ENCODE measurements around the gene RFNG.

Gene RFNG

DNA sequence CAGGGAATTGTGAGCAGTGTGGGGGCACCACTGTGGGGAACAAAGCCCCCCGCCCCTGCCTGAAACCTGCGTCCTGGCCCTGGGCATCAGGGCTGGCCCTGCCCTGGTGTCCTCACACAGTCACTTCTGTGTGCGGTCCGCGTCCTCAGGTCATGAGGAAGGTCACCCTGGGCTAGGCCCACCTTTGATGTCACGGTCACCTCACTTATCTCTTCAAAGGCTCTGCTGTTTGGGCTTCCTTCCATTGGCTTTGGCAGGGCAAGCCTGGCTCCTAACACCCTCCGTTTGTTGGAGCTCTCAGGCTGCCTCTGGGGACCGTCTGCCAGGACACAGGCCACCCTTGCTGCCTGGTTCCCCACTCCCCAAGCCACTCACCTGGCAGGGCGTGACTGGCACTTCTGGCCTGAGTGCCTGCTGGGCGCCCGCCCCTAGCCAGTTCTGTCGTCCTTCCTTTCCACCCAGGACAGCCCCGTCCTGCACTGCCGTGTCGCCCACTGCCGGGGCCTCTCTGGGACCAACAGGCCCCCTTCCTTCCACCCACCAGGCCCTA, 37.8 kb downstream of the RFNG start:
- DNase-seq = no peak
- Histone ChIP-seq H3K36me3 (replicated peaks) (no peaks in the 10 kb centered on the region), H3K27ac (no peak overlapping the region), H3K4me3 (ENCODE audit: low read depth, low read length) (no peak overlapping the region), H3K27me3 (replicated peaks) (no peaks in the 10 kb centered on the region)
- in situ Hi-C loops (cut with HindIII; ENCODE audit: low pct_ligation_motif_present, low sequenced_read_pairs) = no loop called here
- TF ChIP-seq, protein P1, sequence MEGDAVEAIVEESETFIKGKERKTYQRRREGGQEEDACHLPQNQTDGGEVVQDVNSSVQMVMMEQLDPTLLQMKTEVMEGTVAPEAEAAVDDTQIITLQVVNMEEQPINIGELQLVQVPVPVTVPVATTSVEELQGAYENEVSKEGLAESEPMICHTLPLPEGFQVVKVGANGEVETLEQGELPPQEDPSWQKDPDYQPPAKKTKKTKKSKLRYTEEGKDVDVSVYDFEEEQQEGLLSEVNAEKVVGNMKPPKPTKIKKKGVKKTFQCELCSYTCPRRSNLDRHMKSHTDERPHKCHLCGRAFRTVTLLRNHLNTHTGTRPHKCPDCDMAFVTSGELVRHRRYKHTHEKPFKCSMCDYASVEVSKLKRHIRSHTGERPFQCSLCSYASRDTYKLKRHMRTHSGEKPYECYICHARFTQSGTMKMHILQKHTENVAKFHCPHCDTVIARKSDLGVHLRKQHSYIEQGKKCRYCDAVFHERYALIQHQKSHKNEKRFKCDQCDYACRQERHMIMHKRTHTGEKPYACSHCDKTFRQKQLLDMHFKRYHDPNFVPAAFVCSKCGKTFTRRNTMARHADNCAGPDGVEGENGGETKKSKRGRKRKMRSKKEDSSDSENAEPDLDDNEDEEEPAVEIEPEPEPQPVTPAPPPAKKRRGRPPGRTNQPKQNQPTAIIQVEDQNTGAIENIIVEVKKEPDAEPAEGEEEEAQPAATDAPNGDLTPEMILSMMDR (IDR thresholded peaks at IDR 0.05; ENCODE audit: low read depth, low read length, missing control alignments) = no peak

DNA sequence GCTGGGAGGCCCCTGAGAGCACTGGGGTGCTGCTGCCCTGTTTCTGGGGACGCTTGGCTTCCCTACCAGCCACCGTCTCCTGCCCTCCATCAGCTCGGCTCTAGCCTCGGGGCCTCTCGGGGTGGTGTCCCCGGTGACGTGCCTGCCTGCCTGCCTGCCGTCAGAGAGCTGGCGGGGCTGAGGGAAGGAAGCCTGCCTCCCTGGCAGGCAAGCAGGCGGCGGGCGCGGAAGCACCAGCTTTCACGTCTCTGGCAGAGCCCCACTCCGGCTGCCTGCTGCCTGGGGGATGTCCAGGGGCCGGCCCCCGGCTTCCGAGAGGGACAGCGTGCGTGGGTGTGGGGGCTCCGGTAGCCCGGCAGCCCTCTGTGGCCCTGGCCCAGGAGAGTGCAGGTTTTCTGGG, 38.3 kb downstream of the RFNG start:
- no peaks in the 10 kb centered on the region for H3K36me3 ChIP-seq (replicated peaks)
- no peak overlapping the region for H3K27ac ChIP-seq
- no peak for DNase-seq
- TF ChIP-seq, protein P1 (IDR thresholded peaks at IDR 0.05; ENCODE audit: low read depth, low read length, missing control alignments) = no peak
- no peak overlapping the region for H3K4me3 ChIP-seq (ENCODE audit: low read depth, low read length)
- in situ Hi-C loops (cut with HindIII; ENCODE audit: low pct_ligation_motif_present, low sequenced_read_pairs) = no loop called here
- H3K27me3 ChIP-seq (replicated peaks) = no peaks in the 10 kb centered on the region

GRCh38 chr17:82012640-82013295, 38.8 kb downstream of the RFNG start:
- Histone ChIP-seq H3K27ac (no peak overlapping the region), H3K4me3 (ENCODE audit: low read depth, low read length) (no peak overlapping the region), H3K27me3 (replicated peaks) (no peaks in the 10 kb centered on the region), H3K36me3 (replicated peaks) (no peaks in the 10 kb centered on the region)
- no peak for DNase-seq
- in situ Hi-C loops (cut with HindIII; ENCODE audit: low pct_ligation_motif_present, low sequenced_read_pairs) = no loop called here
- TF ChIP-seq, protein P1 (IDR thresholded peaks at IDR 0.05; ENCODE audit: low read depth, low read length, missing control alignments) = no peak

GRCh38 chr17:82012261-82012639, 39.4 kb downstream of the RFNG start:
- Histone ChIP-seq H3K27ac (no peak overlapping the region), H3K4me3 (ENCODE audit: low read depth, low read length) (no peak overlapping the region), H3K27me3 (replicated peaks) (no peaks in the 10 kb centered on the region), H3K36me3 (replicated peaks) (no peaks in the 10 kb centered on the region)
- DNase-seq = no peak
- in situ Hi-C loops (cut with HindIII; ENCODE audit: low pct_ligation_motif_present, low sequenced_read_pairs) = no loop called here
- TF ChIP-seq, protein P1 (IDR thresholded peaks at IDR 0.05; ENCODE audit: low read depth, low read length, missing control alignments) = no peak

DNA sequence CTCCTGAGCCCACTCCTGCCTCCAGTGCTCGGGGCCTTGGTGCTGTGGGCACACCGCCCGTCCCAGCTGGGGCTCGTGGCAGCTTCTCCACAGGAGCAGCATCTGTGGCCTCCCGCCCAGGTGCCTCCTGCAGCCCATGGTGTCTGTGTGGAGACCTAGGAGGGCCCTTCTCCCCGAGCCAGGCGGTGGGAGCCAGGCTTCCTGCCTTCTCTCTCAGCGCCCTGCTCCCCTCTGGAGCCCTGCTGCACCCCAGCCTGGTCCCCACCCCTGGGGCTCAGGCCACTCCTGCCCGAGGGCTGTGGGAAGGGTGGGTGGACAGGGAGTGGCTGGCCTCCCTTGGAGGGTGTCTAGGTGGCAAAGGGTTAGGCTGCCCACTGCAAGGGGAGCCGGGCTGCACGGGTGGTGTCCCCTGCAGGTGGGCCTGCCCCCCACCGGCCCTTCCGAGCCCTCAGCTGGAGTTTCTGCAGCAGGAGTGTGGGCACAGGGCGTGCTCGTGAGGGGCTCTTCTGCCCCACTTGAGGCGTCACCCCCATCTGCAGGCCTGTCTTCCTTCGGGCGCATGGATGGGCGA, 39.9 kb downstream of the RFNG start:
- in situ Hi-C loops (cut with HindIII; ENCODE audit: low pct_ligation_motif_present, low sequenced_read_pairs) = no loop called here
- Histone ChIP-seq H3K27me3 (replicated peaks) (no peaks in the 10 kb centered on the region), H3K36me3 (replicated peaks) (no peaks in the 10 kb centered on the region), H3K4me3 (ENCODE audit: low read depth, low read length) (no peak overlapping the region), H3K27ac (no peak overlapping the region)
- TF ChIP-seq, protein P1 (IDR thresholded peaks at IDR 0.05; ENCODE audit: low read depth, low read length, missing control alignments) = no peak
- no peak for DNase-seq

Data from brain microvascular endothelial cell (primary cell).